Motor neuron (in vitro differentiated cells): ENCODE data around the gene OR2AT4. TPM values are rescaled to one million over a fixed set of nuclear protein-coding genes. Genes with fewer than 3 reads are reported as not detected.
"Not testable (repeated sequence)": the region's sequence is repeated elsewhere in the genome, so short reads cannot be mapped to it uniquely, and the experiment has no call there.

Experiments
- ATAC-seq, 8 experiments: fragments of 200-7000 bp; cut with Tn5 transposase; replicated peaks in 6 of 8; 2 replicates each; pipeline ENCODE4 v1.8.0; 2021; ENCODE audit warnings: mild to moderate bottlenecking in 8 of 8, moderate library complexity in 8 of 8
- H3K27ac ChIP-seq, 2 donors: fragments of 250-450 bp; sonication (Bioruptor Pico); 2 replicates each; pipeline ENCODE4 v1.9.0; 2021; ENCODE audit warnings: antibody characterized with exemption in 2 of 2, mild to moderate bottlenecking in 2 of 2, moderate library complexity in 1 of 2
- H3K4me1 ChIP-seq, 2 donors: fragments of 250-450 bp; sonication (Bioruptor Pico); replicated peaks in 1 of 2; 2 replicates each; pipeline ENCODE4 v1.6.1; 2021; ENCODE audit warnings: antibody characterized with exemption in 2 of 2, mild to moderate bottlenecking in 2 of 2, moderate library complexity in 1 of 2
- H3K4me3 ChIP-seq, 5 donors: fragments of 250-450 bp; sonication (Bioruptor Pico); 2 replicates each; pipeline ENCODE4 v1.9.0; 2021; ENCODE audit warnings: antibody characterized with exemption in 5 of 5, mild to moderate bottlenecking in 5 of 5, moderate library complexity in 4 of 5
- WGBS, 10 experiments: fragments of 450-650 bp; shearing (Covaris generic); methylation state at CpG; one replicate each; pipeline ENCODE4 v1.0.0; 2022; 5-methylcytosine and 5-hydroxymethylcytosine counted together
- in situ Hi-C, 9 experiments: fragments of 400-800 bp; cut with MboI; loops; one replicate each; pipeline ENCODE4 v1.15.0; 2021; ENCODE audit warnings: low sequenced_read_pairs in 9 of 9, low pct_unique_long_range_greater_than_20kb in 2 of 9; ENCODE audit not compliant: unreplicated experiment in 9 of 9
- total RNA-seq, 8 experiments: library from RNA; unstranded; fragments of 300-600 nt; gene quantifications; 2 replicates each; pipeline versions ENCODE4 v1.2.3 to v1.2.4, GENCODE V29; 2022

The OR2AT4 gene
- total RNA-seq, 8 experiments from 2014 or later: under 0.01 to 1.4 (median 0.10) TPM

GRCh38 chr11:75132080-75132479 is 35.4 kb upstream of the OR2AT4 start:
- no peak for ATAC-seq
- no peak overlapping the region for H3K4me3 ChIP-seq
- in situ Hi-C loops: loop anchor here in 6 of 9 experiments (10.0 to 25.0 kb wide), 2 partner anchors 105 to 107 kb away; partner anchors contain the start of gene TPBGL (in 5 of the 6)
- 0 to 88% (median 80%) methylated on average over 1 to 3 of the region's 3 CpGs; no CpG with 5 or more reads in 1 of the 10 experiments for WGBS, 10 experiments
- no peaks in the 10 kb centered on the region for H3K4me1 ChIP-seq
- no peak overlapping the region for H3K27ac ChIP-seq

DNA sequence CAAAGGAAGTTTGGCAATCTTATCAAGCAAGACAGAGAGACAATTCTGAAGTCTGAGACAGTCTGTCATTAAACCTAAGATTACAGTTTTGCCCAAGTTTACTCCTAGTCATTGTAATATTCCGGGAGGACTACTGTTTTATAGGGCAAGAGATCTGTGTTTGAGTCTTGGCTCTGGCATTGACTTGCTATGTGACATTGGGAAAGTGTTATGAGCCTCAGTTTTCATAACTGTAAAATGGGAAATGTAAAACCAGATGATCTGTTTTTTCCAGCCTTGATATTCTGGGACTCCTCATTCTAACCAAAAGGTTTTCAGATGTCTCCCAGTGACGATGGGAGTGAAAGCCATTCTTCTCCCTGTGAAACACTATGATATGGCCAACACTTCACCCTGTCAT is 29.9 kb upstream of the OR2AT4 start:
- Histone ChIP-seq H3K4me3 (no peak overlapping the region), H3K4me1 (no peaks in the 10 kb centered on the region), H3K27ac (no peak overlapping the region)
- in situ Hi-C loops: loop anchor here in 5 of 9 experiments (25.0 kb wide), 1 partner anchor 111 kb away; the partner anchor contains the start of gene TPBGL (in 5 of the 5)
- no peak for ATAC-seq
- WGBS, 10 experiments: 0 to 94% (median 40%) methylated on average over 1 to 2 of the region's 2 CpGs; no CpG with 5 or more reads in 3 of the 10 experiments

GRCh38 chr11:75118577-75118976 is 21.9 kb upstream of the OR2AT4 start:
- no peak for ATAC-seq
- Histone ChIP-seq H3K4me3 (no peak overlapping the region), H3K4me1 (no peaks in the 10 kb centered on the region), H3K27ac (no peak overlapping the region)
- in situ Hi-C loops: no loop called here
- 0 to 60% (median 25%) methylated on average over 1 of the region's 1 CpG; no CpG with 5 or more reads in 3 of the 10 experiments for WGBS, 10 experiments

DNA sequence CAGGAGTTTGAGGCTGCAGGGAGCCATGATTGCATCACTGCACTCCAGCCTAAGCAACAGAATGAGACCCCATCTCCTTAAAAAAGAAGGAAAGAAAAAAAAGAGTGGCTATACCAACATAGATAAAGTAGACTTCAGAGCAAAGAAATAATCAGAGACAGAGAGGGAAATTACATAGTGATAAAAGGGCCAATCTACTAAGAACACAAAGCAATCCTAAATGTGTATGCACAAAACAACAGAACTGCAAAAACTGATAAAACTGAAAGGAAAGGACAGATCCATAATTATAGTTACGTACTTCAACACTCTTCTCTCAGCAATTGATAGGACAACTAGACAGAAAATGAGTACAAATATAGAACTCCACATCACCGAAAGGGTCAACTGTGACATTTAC is 17.8 kb upstream of the OR2AT4 start:
- in situ Hi-C loops: no loop called here
- Histone ChIP-seq H3K4me1 (no peaks in the 10 kb centered on the region), H3K27ac (no peak overlapping the region), H3K4me3 (no peak overlapping the region)
- 21 to 100% (median 86%) methylated on average over 1 to 2 of the region's 2 CpGs; no CpG with 5 or more reads in 1 of the 10 experiments for WGBS, 10 experiments
- ATAC-seq: no peak

GRCh38 chr11:75113030-75113429 is 16.4 kb upstream of the OR2AT4 start:
- in situ Hi-C loops: no loop called here
- 0 to 60% (median 54%) methylated on average over 1 of the region's 1 CpG; no CpG with 5 or more reads in 4 of the 10 experiments for WGBS, 10 experiments
- no peak overlapping the region for H3K4me3 ChIP-seq
- no peaks in the 10 kb centered on the region for H3K4me1 ChIP-seq
- ATAC-seq: no peak
- H3K27ac ChIP-seq: no peak overlapping the region

GRCh38 chr11:75112200-75112599 is 15.5 kb upstream of the OR2AT4 start:
- ATAC-seq: no peak
- 37 to 100% (median 70%) methylated on average over 1 to 2 of the region's 2 CpGs for WGBS, 10 experiments
- Histone ChIP-seq H3K4me1 (no peaks in the 10 kb centered on the region), H3K4me3 (no peak overlapping the region), H3K27ac (no peak overlapping the region)
- in situ Hi-C loops: no loop called here

DNA sequence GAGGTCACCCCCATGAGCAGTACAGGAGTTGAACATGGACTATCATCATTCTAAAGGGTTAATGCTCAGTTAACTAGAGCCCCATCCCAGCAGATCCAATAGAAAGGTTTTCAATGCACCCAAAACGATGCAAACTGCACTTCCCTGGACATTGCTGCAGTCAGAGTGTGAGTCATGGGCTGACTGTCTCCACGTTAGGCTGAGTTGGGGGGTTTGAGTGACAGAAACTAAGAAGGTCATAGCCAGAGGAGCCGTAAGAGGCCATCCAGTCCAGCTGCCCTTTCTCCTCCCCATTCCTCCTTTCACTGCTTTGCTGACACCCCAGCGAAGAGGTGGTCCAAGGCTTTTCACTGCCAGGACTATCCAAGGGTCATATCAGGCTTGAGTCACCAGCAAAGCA is 10.5 kb upstream of the OR2AT4 start:
- Histone ChIP-seq H3K27ac (no peak overlapping the region), H3K4me3 (no peak overlapping the region), H3K4me1 (no peaks in the 10 kb centered on the region)
- peak in 2 of 8 experiments; percentile 37 to 76 for ATAC-seq
- in situ Hi-C loops: no loop called here
- WGBS, 10 experiments: 33 to 80% (median 60%) methylated on average over 1 to 3 of the region's 4 CpGs; no CpG with 5 or more reads in 5 of the 10 experiments

DNA sequence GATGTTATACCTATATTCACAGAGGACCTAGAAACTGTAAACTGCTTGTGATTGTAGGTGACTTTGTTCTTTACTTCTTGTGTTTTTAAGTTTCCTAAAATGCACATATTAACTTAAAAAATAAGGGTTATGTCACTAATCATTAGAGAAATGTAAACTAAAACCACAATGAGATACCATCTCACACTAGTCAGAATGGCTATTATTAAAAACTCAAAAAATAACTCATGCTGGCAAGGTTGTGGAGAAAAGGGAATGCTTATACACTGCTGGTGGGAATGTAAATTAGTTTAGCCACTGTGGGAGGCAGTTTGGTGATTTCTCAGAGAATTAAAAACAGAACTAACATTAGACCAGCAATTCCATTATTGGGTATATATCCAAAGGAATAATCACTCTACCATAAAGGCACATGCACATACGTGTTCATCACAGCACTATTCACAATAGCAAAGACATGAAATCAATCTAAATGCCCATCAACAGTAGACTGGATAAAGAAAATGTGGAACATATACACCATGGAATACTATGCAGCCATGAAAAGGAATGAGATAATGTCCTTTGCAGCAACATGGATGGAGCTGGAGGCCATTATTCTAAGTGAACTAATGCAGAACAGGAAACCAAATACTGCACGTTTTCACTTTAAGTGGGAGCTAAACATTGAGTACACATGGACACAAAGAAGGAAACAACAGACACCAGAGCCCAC is 9.4 kb upstream of the OR2AT4 start:
- WGBS, 10 experiments: 0 to 100% (median 64%) methylated on average over 1 to 2 of the region's 2 CpGs; no CpG with 5 or more reads in 3 of the 10 experiments
- ATAC-seq, H3K27ac ChIP-seq, H3K4me3 ChIP-seq, in situ Hi-C loops, H3K4me1 ChIP-seq: not testable (repeated sequence)

DNA sequence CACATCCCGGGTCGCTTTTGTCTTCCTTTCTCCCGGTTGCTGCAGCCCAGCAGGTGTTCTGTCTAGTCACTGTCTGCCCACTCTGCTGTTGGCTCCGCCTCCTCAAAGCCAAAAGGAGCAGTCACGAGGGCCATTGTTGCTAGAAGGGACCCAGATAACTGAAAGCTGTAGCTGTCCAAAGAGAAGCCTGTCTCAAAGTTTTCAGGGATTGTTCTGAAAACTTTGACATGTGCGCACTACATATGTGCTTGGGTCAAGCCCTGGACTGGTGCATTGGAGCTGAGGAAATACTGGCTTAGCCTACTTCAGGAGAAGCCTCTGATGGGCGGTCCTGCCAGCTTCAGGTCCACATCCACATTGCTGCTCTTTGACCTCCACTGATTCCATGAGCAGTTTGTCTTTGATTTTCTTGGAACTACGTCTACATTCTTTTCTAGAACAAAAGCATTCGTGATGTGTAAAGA is 8.8 kb upstream of the OR2AT4 start:
- WGBS, 10 experiments: 46 to 100% (median 65%) methylated on average over 1 to 8 of the region's 9 CpGs
- Histone ChIP-seq H3K4me1 (no peaks in the 10 kb centered on the region), H3K4me3 (no peak overlapping the region), H3K27ac (no peak overlapping the region)
- peak in 1 of 8 experiments; percentile 30 for ATAC-seq
- in situ Hi-C loops: no loop called here

DNA sequence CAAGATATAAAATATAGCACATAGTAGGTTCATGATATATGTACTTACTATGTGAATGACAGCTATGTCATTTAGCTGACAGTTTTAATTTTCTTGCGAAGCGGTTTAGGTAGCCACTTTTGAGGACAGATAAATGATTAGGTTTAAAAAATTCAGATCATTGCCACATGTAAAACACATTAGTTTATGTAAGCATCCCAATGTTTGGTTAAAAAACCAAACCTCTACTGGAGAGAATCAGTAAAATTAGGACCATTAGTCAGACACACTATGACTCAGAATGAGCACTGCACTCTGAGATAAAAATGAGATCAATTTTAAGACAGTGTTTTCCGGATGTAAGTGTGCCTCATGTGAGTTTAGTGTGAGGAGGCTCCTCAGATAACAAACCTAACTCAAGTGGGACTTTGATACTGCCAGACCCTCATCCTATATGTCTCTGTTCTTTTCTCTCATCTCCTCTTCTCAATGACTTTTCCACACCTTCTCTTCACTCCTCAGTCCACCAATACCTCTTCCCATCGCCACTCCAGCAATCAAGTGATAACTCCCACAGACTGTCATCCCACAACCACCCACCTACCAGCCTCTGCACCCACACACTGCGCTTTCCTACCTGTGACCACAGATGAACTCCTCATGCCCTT is 6.8 kb upstream of the OR2AT4 start:
- peak in 3 of 8 experiments; percentile 11 to 59 (median 47) for ATAC-seq
- in situ Hi-C loops: no loop called here
- Histone ChIP-seq H3K4me3 (no peak overlapping the region), H3K4me1 (no peaks in the 10 kb centered on the region), H3K27ac (no peak overlapping the region)
- 7 to 96% (median 82%) methylated on average over 1 to 5 of the region's 5 CpGs for WGBS, 10 experiments

DNA sequence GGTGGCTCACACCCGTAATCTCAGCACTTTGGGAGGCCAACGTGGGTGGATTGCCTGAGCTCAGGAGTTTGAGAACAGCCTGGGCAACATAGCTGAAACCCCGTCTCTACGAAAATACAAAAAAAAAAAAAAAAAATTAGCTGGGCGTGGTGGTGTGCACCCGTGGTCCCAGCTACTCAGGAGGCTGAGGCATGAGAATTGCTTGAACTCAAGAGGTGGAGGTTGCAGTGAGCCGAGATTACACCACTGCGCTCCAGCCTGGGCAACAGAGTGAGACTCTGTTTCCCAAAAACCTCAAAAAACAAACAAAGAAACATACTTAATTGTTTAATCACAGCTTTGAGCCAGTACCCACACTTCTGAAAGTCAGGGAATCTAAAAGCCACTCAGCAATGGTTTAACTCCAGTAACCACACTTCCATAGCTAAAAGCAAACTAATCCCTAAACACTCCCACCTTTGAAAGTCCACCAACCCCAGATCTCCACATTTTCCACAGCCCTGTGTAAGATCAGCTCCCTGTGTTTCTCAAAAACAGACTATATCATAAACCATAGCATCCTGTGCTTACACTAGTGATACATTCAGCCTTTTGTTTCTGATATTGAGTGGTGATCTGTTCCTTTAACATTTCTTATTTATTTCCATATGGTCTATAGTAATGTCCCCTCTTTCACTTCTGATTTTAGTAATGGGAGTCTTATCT is 4.9 kb upstream of the OR2AT4 start:
- WGBS, 10 experiments: 52 to 87% (median 73%) methylated on average over 2 to 8 of the region's 8 CpGs; no CpG with 5 or more reads in 3 of the 10 experiments
- no peak for ATAC-seq
- Histone ChIP-seq H3K4me1 (no peaks in the 10 kb centered on the region), H3K27ac (no peak overlapping the region), H3K4me3 (no peak overlapping the region)
- in situ Hi-C loops: no loop called here

DNA sequence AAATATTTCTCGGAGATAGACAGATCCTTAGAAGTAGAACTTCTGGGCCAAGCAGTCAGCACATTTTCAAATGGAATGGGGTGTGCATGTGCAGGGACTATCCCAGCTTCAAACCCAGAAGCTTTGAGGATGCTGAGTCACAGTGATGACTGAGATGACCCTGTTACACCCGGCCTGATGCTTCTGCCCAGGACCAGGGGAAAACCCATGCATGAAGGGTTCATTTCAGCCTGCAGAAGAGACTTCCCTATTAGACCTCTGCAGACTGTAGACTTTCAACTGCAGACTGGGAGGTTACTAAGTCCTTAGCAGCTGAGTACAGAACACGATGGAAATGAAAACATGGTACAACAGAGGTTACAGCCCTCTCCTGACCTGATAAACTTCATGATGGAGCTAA is 3.6 kb upstream of the OR2AT4 start:
- WGBS, 10 experiments: 0 to 100% (median 27%) methylated on average over 1 to 3 of the region's 3 CpGs; no CpG with 5 or more reads in 2 of the 10 experiments
- Histone ChIP-seq H3K4me1 (no peaks in the 10 kb centered on the region), H3K4me3 (no peak overlapping the region), H3K27ac (no peak overlapping the region)
- in situ Hi-C loops: no loop called here
- ATAC-seq: peak in 2 of 8 experiments; percentile 97 to 99

DNA sequence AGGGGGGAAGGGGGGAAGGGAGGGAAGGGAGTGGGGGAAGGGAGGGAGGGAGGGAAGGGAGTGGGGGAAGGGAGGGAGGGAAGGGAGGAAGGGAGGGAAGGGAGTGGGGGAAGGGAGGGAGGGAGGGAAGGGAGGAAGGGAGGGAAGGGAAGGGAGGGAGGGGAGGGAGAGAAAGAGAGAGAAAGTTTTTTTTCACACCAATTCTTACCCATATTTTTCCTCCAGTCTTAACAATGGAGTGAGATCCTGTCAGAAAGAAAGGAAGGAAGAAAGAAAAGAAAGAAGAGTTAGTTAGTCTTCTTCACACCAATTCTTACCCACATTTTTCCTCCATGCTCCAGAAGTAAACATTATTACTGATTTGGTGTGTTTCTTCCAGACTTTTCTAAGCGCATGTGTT is 3.0 kb upstream of the OR2AT4 start:
- ATAC-seq: no peak
- Histone ChIP-seq H3K27ac (no peak overlapping the region), H3K4me3 (no peak overlapping the region), H3K4me1 (no peaks in the 10 kb centered on the region)
- 75 to 100% (median 90%) methylated on average over 1 of the region's 1 CpG; no CpG with 5 or more reads in 1 of the 10 experiments for WGBS, 10 experiments
- in situ Hi-C loops: loop anchor here in 1 of 9 experiments (25.0 kb wide), 1 partner anchor 112 kb away; the partner anchor contains the start of gene NEU3
